Nasal cavity respiratory epithelium epithelial cell of viscerocranial mucosa (primary cell): Measurements from ENCODE around the gene TAF7L. TPM values are rescaled to one million over a fixed set of nuclear protein-coding genes. Genes with fewer than 3 reads are reported as not detected.

Source experiments
- total RNA-seq: library from RNA; depleted of rRNA; stranded (reverse); fragments of >200 nt; gene quantifications from 2 replicates; pipeline ENCODE4 v1.2.3, GENCODE V29; 2014

TAF7L gene, protein sequence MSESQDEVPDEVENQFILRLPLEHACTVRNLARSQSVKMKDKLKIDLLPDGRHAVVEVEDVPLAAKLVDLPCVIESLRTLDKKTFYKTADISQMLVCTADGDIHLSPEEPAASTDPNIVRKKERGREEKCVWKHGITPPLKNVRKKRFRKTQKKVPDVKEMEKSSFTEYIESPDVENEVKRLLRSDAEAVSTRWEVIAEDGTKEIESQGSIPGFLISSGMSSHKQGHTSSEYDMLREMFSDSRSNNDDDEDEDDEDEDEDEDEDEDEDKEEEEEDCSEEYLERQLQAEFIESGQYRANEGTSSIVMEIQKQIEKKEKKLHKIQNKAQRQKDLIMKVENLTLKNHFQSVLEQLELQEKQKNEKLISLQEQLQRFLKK
- under 0.01 and 0.14 TPM in 2 replicates for total RNA-seq

GRCh38 chrX:101290957-101291603 lies at the start of gene TAF7L:
Gene TAF7L (minus strand): TSS chrX:101291334. CDS start chrX:101287543, 3,791 bp downstream.

GRCh38 chrX:101219116-101219863 lies 71.8 kb downstream of the TAF7L start, which contains the start of gene DRP2:
Gene DRP2 (plus strand): TSS chrX:101219786. CDS start chrX:101231648, 11,862 bp downstream.

Other genes with a start within 250 kb of the TAF7L start
- gene TRMT2B, start 239.2 kb downstream of the TAF7L start, total RNA-seq = 11.6 and 12.3 TPM in 2 replicates
- gene TMEM35A, start 212.5 kb downstream of the TAF7L start, total RNA-seq = 0.14 TPM in 1 of 2 replicates, not detected in the other
- 1.1 and 1.7 TPM in 2 replicates for gene CENPI, start 193.1 kb downstream of the TAF7L start, total RNA-seq
- under 0.01 TPM in 2 replicates for gene DRP2, start 71.5 kb downstream of the TAF7L start, total RNA-seq
- gene TIMM8A, start 57.4 kb upstream of the TAF7L start, total RNA-seq = 8.5 and 12.1 TPM in 2 replicates
- not detected in 2 replicates for gene BTK, start 94.9 kb upstream of the TAF7L start, total RNA-seq
- gene RPL36A, start 99.7 kb upstream of the TAF7L start, total RNA-seq = 338 and 999 TPM in 2 replicates
- 8.4 and 11.3 TPM in 2 replicates for gene GLA, start 116.6 kb upstream of the TAF7L start, total RNA-seq
- 79.2 and 105 TPM in 2 replicates for gene HNRNPH2, start 116.9 kb upstream of the TAF7L start, total RNA-seq
- gene ARMCX4, start 194.1 kb upstream of the TAF7L start, total RNA-seq = 0.34 and 1.8 TPM in 2 replicates